ENCODE results near the gene COPZ1.

- TF ChIP-seq CTCF (IDR thresholded peaks at IDR 0.05 in 4 of 5, conservative IDR thresholded peaks at IDR 0.05 in 1 of 5) = no peak
- no peak for TF ChIP-seq POLR2A (IDR thresholded peaks at IDR 0.05)
Observed at GRCh38 chr12:54299515-54300224, 25.3 kb upstream of the COPZ1 start.

All from gastrocnemius medialis (tissue), 4 donors.